Upper lobe of left lung (tissue), 6 donors: ENCODE data around the gene KYAT1. TPM values are rescaled to one million over a fixed set of nuclear protein-coding genes. Genes with fewer than 3 reads are reported as not detected.
"Not testable (repeated sequence)": the region's sequence is repeated elsewhere in the genome, so short reads cannot be mapped to it uniquely, and the experiment has no call there.

Experiments
- ATAC-seq, 2 donors: fragments of 200-7000 bp; cut with Tn5 transposase; one replicate each; pipeline ENCODE4 v1.9.1; 2022; ENCODE audit warnings: mild to moderate bottlenecking in 2 of 2, moderate library complexity in 2 of 2; ENCODE audit not compliant: low FRiP score in 2 of 2
- DNase-seq, 2 donors: peaks; one replicate each; pipeline ENCODE4 v3.0.0-alpha.2; 2019 to 2020
- H3K27ac ChIP-seq, 4 donors: fragments of 200-600 bp; sonication (generic); one replicate each; pipeline ENCODE4 v1.5.1; 2016 to 2019
- H3K27me3 ChIP-seq, 4 donors: fragments of 200-600 bp; sonication (generic); one replicate each; pipeline ENCODE4 v1.5.1; 2017 to 2019
- H3K36me3 ChIP-seq, 4 donors: fragments of 200-600 bp; sonication (generic); one replicate each; pipeline ENCODE4 v1.5.1; 2016 to 2019
- H3K4me1 ChIP-seq, 4 donors: fragments of 200-600 bp; sonication (generic); one replicate each; pipeline ENCODE4 v1.5.1; 2018 to 2019
- H3K4me3 ChIP-seq, 4 donors: fragments of 200-600 bp; sonication (generic); one replicate each; pipeline ENCODE4 v1.5.1; 2017 to 2019; ENCODE audit warnings: mild to moderate bottlenecking in 2 of 4, moderate library complexity in 1 of 4
- H3K9me3 ChIP-seq, 4 donors: fragments of 200-600 bp; sonication (generic); one replicate each; pipeline ENCODE4 v1.5.1; 2018 to 2019
- CTCF ChIP-seq, 6 experiments: fragments of 450-650 bp in 4 of 6; fragments of 200-600 bp in 2 of 6; sonication (generic) in 2 of 6; IDR thresholded peaks; one replicate each; pipeline ENCODE4 v1.5.1; 2016 to 2019; ENCODE audit warnings: antibody characterized with exemption in 6 of 6
- EP300 ChIP-seq, 4 donors: sonication (generic); formaldehyde crosslinking; IDR thresholded peaks; one replicate each; pipeline ENCODE4 v1.5.1; 2017; ENCODE audit warnings: antibody characterized with exemption in 4 of 4, control low read depth in 2 of 4
- POLR2A ChIP-seq, 4 donors: fragments of 450-650 bp; IDR thresholded peaks; one replicate each; pipeline ENCODE4 v1.5.1; 2016 to 2017; ENCODE audit warnings: antibody characterized with exemption in 4 of 4, mild to moderate bottlenecking in 2 of 4
- POLR2AphosphoS5 ChIP-seq, 2 donors: sonication (generic); formaldehyde crosslinking; IDR thresholded peaks; one replicate each; pipeline ENCODE4 v1.5.1; 2017; ENCODE audit warnings: antibody characterized with exemption in 2 of 2
- WGBS, 2 donors: methylation state at CpG; one replicate each; pipeline ENCODE4 v1.1.5; 2017 to 2018; 5-methylcytosine and 5-hydroxymethylcytosine counted together
- total RNA-seq, 6 donors: library from RNA; depleted of rRNA in 4 of 6; stranded (reverse); fragments of >200 nt in 4 of 6; gene quantifications; one replicate each; pipeline versions ENCODE4 v1.1.0 to v1.2.1, GENCODE V29; 2016 to 2021
- donor health status: DM: no; HTN: no; CAD: no; lungs with moderate emphysema.
- donor health status: DM: no; HTN: yes; CAD: no; lungs with severe emphysema.

KYAT1 gene
- total RNA-seq, 6 donors from 2014 or later = 3.9 to 10.5 (median 5.4) TPM

GRCh38 chr9:128851779-128852600, 29.8 kb downstream of the KYAT1 start:
- not testable (repeated sequence) for H3K27me3 ChIP-seq, H3K4me3 ChIP-seq, ATAC-seq, H3K36me3 ChIP-seq, H3K9me3 ChIP-seq, H3K27ac ChIP-seq, H3K4me1 ChIP-seq
- DNase-seq = peak in 1 of 2 donors; percentile 45
- 74 to 80% methylated on average over 10 of the region's 10 CpGs for WGBS, 2 donors
- TF ChIP-seq CTCF (IDR thresholded peaks at IDR 0.05) = peak; percentile 0 to 67 (median 58)

GRCh38 chr9:128851024-128851423, 30.7 kb downstream of the KYAT1 start:
- not testable (repeated sequence) for H3K36me3 ChIP-seq, H3K9me3 ChIP-seq, DNase-seq, ATAC-seq, H3K27me3 ChIP-seq, H3K27ac ChIP-seq, H3K4me3 ChIP-seq, H3K4me1 ChIP-seq
- 89 to 96% methylated on average over 10 of the region's 10 CpGs for WGBS, 2 donors

GRCh38 chr9:128847803-128848202, 33.9 kb downstream of the KYAT1 start:
- Histone ChIP-seq H3K4me3 (no peak overlapping the region), H3K27me3 (no peaks in the 10 kb centered on the region), H3K27ac (no peak overlapping the region), H3K36me3 (no peaks in the 10 kb centered on the region), H3K9me3 (peaks cover 0 to 3% (median 0%) of the 10 kb centered on the region in 4 donors), H3K4me1 (no peaks in the 10 kb centered on the region)
- TF ChIP-seq POLR2A (IDR thresholded peaks at IDR 0.05) (no peak), POLR2AphosphoS5 (IDR thresholded peaks at IDR 0.05) (no peak), EP300 (IDR thresholded peaks at IDR 0.05) (no peak), CTCF (IDR thresholded peaks at IDR 0.05) (no peak)
- DNase-seq (no peak), ATAC-seq (no peak)
- 95 to 100% methylated on average over 1 of the region's 1 CpG for WGBS, 2 donors

- no peak overlapping the region for H3K4me3 ChIP-seq
- TF ChIP-seq POLR2AphosphoS5 (IDR thresholded peaks at IDR 0.05) (no peak), EP300 (IDR thresholded peaks at IDR 0.05) (no peak), POLR2A (IDR thresholded peaks at IDR 0.05) (no peak), CTCF (IDR thresholded peaks at IDR 0.05) (no peak)
These were observed 35.1 kb downstream of the KYAT1 start for GRCh38 chr9:128846680-128847030.

GRCh38 chr9:128845186-128845931, 36.4 kb downstream of the KYAT1 start:
- H3K9me3 ChIP-seq = no peaks in the 10 kb centered on the region
- peak in 1 of 2 donors; percentile 64 for ATAC-seq
- WGBS, 2 donors = 85 to 95% methylated on average over 9 to 13 of the region's 13 CpGs
- TF ChIP-seq EP300 (IDR thresholded peaks at IDR 0.05) = no peak
- TF ChIP-seq POLR2A (IDR thresholded peaks at IDR 0.05) = no peak
- TF ChIP-seq CTCF (IDR thresholded peaks at IDR 0.05) = no peak
- TF ChIP-seq POLR2AphosphoS5 (IDR thresholded peaks at IDR 0.05) = no peak
- H3K4me1 ChIP-seq = no peaks in the 10 kb centered on the region
- peaks cover 0 to 9% (median 0%) of the 10 kb centered on the region in 4 donors for H3K36me3 ChIP-seq
- H3K27me3 ChIP-seq = no peaks in the 10 kb centered on the region
- no peak for DNase-seq
- no peak overlapping the region for H3K27ac ChIP-seq
- no peak overlapping the region for H3K4me3 ChIP-seq

More at GRCh38 chr9:128846680-128847030, 35.1 kb downstream of the KYAT1 start:
- H3K27ac ChIP-seq = no peak overlapping the region
- no peaks in the 10 kb centered on the region for H3K27me3 ChIP-seq
- no peak for DNase-seq
- peaks cover 0 to 9% (median 0%) of the 10 kb centered on the region in 4 donors for H3K36me3 ChIP-seq
- ATAC-seq = no peak
- H3K4me1 ChIP-seq = no peaks in the 10 kb centered on the region
- 89 to 92% methylated on average over 3 of the region's 3 CpGs for WGBS, 2 donors
- H3K9me3 ChIP-seq = peaks cover 0 to 3% (median 0%) of the 10 kb centered on the region in 4 donors

GRCh38 chr9:128843171-128843570, 38.6 kb downstream of the KYAT1 start:
- not testable (repeated sequence) for H3K4me1 ChIP-seq, H3K27ac ChIP-seq, H3K4me3 ChIP-seq, H3K36me3 ChIP-seq, H3K9me3 ChIP-seq, ATAC-seq, DNase-seq, H3K27me3 ChIP-seq
- WGBS, 2 donors = 94 to 97% methylated on average over 7 of the region's 7 CpGs
